Measurements from ENCODE around the gene CDHR4. TPM values are rescaled to one million over a fixed set of nuclear protein-coding genes. Genes with fewer than 3 reads are reported as not detected.

Gene CDHR4
- total and polyA plus RNA-seq, 9 of the 15 experiments (the other 6 are each of a cell fraction or from before 2014, with no cell fraction given): 0.21 TPM; not detected in 8

DNA sequence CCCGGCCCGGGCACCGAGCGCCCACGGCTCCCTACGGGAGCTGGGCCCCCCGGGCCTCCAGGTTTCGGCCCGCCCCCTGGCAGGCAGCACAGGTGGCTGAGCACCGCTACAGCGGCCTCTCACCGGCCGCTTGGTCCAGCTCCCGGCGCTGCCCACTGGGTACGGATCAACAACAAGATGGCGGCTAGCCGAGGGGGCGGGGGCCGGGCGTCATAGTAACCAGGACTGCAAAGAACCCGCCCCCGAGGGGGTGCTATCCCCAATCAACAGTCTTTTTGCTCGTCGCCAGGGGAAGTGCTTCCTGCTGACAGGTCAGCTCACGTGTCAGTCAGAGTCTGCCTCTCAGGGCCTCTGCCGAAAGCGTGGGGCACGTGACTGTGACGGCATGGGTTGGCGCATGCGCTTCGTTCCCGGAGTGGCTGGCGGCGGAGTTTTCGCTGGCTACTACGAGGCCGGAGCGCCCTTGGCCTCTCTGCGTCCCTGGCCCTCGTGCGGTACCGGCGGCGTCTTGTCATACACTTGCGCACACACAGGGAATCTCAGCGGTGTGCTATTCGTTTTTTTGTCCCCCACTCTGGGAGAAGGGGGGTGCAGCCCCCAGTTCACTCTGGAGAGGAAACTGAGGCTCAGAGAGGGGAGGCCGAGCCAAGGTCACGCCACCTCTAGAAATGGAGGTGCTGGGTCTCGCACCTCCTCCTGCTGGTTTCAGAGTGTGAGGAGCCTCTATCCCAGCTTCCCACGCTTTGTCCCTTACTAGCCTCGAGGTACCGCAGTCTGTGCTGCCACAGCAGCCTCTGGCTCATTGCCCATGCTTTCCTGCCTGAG, 13.1 kb downstream of the CDHR4 start, which contains the start of gene IP6K1 (continued):
- TF ChIP-seq, protein P1, sequence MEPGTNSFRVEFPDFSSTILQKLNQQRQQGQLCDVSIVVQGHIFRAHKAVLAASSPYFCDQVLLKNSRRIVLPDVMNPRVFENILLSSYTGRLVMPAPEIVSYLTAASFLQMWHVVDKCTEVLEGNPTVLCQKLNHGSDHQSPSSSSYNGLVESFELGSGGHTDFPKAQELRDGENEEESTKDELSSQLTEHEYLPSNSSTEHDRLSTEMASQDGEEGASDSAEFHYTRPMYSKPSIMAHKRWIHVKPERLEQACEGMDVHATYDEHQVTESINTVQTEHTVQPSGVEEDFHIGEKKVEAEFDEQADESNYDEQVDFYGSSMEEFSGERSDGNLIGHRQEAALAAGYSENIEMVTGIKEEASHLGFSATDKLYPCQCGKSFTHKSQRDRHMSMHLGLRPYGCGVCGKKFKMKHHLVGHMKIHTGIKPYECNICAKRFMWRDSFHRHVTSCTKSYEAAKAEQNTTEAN (CRISPR knock-in tag; IDR thresholded peaks at IDR 0.05): no peak
- no peak for TF ChIP-seq ZNF134 (CRISPR knock-in tag; conservative IDR thresholded peaks at IDR 0.05)
- TF ChIP-seq, protein P2, sequence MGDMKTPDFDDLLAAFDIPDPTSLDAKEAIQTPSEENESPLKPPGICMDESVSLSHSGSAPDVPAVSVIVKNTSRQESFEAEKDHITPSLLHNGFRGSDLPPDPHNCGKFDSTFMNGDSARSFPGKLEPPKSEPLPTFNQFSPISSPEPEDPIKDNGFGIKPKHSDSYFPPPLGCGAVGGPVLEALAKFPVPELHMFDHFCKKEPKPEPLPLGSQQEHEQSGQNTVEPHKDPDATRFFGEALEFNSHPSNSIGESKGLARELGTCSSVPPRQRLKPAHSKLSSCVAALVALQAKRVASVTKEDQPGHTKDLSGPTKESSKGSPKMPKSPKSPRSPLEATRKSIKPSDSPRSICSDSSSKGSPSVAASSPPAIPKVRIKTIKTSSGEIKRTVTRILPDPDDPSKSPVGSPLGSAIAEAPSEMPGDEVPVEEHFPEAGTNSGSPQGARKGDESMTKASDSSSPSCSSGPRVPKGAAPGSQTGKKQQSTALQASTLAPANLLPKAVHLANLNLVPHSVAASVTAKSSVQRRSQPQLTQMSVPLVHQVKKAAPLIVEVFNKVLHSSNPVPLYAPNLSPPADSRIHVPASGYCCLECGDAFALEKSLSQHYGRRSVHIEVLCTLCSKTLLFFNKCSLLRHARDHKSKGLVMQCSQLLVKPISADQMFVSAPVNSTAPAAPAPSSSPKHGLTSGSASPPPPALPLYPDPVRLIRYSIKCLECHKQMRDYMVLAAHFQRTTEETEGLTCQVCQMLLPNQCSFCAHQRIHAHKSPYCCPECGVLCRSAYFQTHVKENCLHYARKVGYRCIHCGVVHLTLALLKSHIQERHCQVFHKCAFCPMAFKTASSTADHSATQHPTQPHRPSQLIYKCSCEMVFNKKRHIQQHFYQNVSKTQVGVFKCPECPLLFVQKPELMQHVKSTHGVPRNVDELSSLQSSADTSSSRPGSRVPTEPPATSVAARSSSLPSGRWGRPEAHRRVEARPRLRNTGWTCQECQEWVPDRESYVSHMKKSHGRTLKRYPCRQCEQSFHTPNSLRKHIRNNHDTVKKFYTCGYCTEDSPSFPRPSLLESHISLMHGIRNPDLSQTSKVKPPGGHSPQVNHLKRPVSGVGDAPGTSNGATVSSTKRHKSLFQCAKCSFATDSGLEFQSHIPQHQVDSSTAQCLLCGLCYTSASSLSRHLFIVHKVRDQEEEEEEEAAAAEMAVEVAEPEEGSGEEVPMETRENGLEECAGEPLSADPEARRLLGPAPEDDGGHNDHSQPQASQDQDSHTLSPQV (IDR thresholded peaks at IDR 0.05): peak; percentile 96
- TF ChIP-seq, protein P3, sequence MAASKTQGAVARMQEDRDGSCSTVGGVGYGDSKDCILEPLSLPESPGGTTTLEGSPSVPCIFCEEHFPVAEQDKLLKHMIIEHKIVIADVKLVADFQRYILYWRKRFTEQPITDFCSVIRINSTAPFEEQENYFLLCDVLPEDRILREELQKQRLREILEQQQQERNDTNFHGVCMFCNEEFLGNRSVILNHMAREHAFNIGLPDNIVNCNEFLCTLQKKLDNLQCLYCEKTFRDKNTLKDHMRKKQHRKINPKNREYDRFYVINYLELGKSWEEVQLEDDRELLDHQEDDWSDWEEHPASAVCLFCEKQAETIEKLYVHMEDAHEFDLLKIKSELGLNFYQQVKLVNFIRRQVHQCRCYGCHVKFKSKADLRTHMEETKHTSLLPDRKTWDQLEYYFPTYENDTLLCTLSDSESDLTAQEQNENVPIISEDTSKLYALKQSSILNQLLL (CRISPR knock-in tag; IDR thresholded peaks at IDR 0.05; ENCODE audit: borderline replicate concordance): no peak
- TF ChIP-seq RFX5 (IDR thresholded peaks at IDR 0.05; ENCODE audit: low read depth, low read length): no peak
- TF ChIP-seq SIN3A (IDR thresholded peaks at IDR 0.05; ENCODE audit: borderline replicate concordance in 2 of 2, control insufficient read depth in 1 of 2, low read depth in 2 of 2, low read length in 2 of 2): 0 out of 4 replicates have a peak, but pooled peaks of 1 of the 2 experiments have one; percentile 19
- TF ChIP-seq ESRRB (CRISPR knock-in tag; IDR thresholded peaks at IDR 0.05; ENCODE audit: borderline replicate concordance): no peak
- no peak for TF ChIP-seq ZNF24 (IDR thresholded peaks at IDR 0.05)
- no peak for TF ChIP-seq ZNF143 (CRISPR knock-in tag; IDR thresholded peaks at IDR 0.05)
- TF ChIP-seq, protein P4, sequence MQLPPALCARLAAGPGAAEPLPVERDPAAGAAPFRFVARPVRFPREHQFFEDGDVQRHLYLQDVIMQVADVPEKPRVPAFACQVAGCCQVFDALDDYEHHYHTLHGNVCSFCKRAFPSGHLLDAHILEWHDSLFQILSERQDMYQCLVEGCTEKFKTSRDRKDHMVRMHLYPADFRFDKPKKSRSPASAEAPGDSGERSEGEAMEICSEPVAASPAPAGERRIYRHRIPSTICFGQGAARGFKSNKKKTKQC (CRISPR knock-in tag; IDR thresholded peaks at IDR 0.05): no peak; the same call in 1 of the 2 replicates
- TF ChIP-seq TAF15 (IDR thresholded peaks at IDR 0.05; ENCODE audit: low read depth, low read length): no peak
- 0 out of 2 replicates have a peak, but pooled peaks have one; percentile 58 for TF ChIP-seq HIVEP1 (CRISPR knock-in tag; IDR thresholded peaks at IDR 0.05)
- peak; percentile 73 to 96 (median 93) for TF ChIP-seq YY1 (IDR thresholded peaks at IDR 0.05; ENCODE audit: borderline replicate concordance in 1 of 3, control insufficient read depth in 1 of 3, extremely low read depth in 1 of 3, insufficient read depth in 3 of 3, insufficient read length in 1 of 3, insufficient replicate concordance in 2 of 3, low read depth in 1 of 3, low read length in 2 of 3)
- TF ChIP-seq SMARCB1 (IDR thresholded peaks at IDR 0.05; ENCODE audit: insufficient read length, low read depth): no peak
- no peak for TF ChIP-seq ZNF23 (CRISPR knock-in tag; IDR thresholded peaks at IDR 0.05)
- TF ChIP-seq PHB2 (IDR thresholded peaks at IDR 0.05; ENCODE audit: low read depth): no peak
- 0 out of 2 replicates have a peak, but pooled peaks have one; percentile 48 for TF ChIP-seq MTF1 (CRISPR knock-in tag; IDR thresholded peaks at IDR 0.05; ENCODE audit: borderline replicate concordance)
- no peak for TF ChIP-seq NCOA4 (IDR thresholded peaks at IDR 0.05; ENCODE audit: partially characterized antibody)
- TF ChIP-seq SIN3B (IDR thresholded peaks at IDR 0.05; ENCODE audit: low read depth): 0 out of 2 replicates have a peak, but pooled peaks have one; percentile 32
